Astrocyte (in vitro differentiated cells and primary cell): ENCODE data around the gene BAG5.

ENCODE experiments used
- CTCF ChIP-seq: IDR thresholded peaks from 2 replicates; pipeline ENCODE4 v1.5.1; 2011; ENCODE audit warnings: low read depth, mild to moderate bottlenecking, inconsistent platforms, low read length, moderate library complexity; ENCODE audit not compliant: insufficient read depth
- EZH2 ChIP-seq: IDR thresholded peaks from 2 replicates; pipeline ENCODE4 v1.6.1; 2012; ENCODE audit warnings: mild to moderate bottlenecking, low read length, inconsistent platforms; ENCODE audit not compliant: insufficient read depth

DNA sequence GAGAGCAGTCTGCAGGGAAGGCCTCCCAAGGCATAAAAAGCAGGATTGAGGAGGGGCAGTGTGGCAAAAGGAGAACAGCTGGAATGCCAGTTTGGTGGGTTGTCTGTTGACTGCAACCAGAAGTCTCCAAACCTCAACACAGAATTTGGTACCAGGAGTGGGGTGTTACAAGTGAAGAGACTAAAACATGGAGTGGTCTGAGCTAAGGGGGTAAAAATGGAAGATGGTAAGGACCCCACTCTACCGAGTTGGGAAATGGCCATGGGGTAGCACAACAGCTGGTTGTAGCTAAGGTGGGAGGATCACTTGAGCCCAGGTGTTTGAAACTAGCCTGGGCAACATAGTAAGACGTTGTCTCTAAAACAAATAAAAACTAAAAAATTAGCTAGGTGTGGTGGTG is 48.8 kb upstream of the BAG5 start:
- TF ChIP-seq CTCF, result no peak
- no peak for TF ChIP-seq EZH2
